HEK293 (cell line): ENCODE measurements around the gene COPG2.

Source experiments
- CTCF ChIA-PET: fragments of 350-600 bp; formaldehyde crosslinking; extraction: SDS; loops from one replicate; lab custom pipeline; 2021; ENCODE audit warnings: antibody characterized with exemption; lab: Yijun Ruan, JAX
- POLR2A ChIA-PET: fragments of 300-600 bp; formaldehyde crosslinking; extraction: SDS; loops from one replicate; lab custom pipeline; 2020; ENCODE audit warnings: antibody characterized with exemption, inconsistent platforms; lab: Yijun Ruan, JAX
- H3K27ac ChIP-seq: fragments of 200-500 bp; sonication (Bioruptor generic); 2 replicates; pipeline ENCODE4 v1.5.1; 2014; ENCODE audit warnings: low read depth, low read length, control low read depth, inconsistent platforms; ENCODE audit errors: extremely low read depth
- H3K36me3 ChIP-seq, 2 experiments: fragments of 200-500 bp in 1 of 2; sonication (Bioruptor generic) in 1 of 2; 1 replicate in 1 of 2; 2 replicates in 1 of 2; pipeline ENCODE4 v1.5.1; 2014 to 2017; ENCODE audit warnings: inconsistent platforms in 2 of 2, low read length in 2 of 2; ENCODE audit not compliant: control insufficient read depth in 2 of 2, insufficient read depth in 1 of 2
- H3K4me1 ChIP-seq: fragments of 200-500 bp; sonication (Bioruptor generic); 2 replicates; pipeline ENCODE4 v1.5.1; 2014; ENCODE audit warnings: mild to moderate bottlenecking, low read length, inconsistent platforms; ENCODE audit not compliant: control insufficient read depth, insufficient read depth
- H3K4me3 ChIP-seq: 2 replicates; pipeline ENCODE4 v1.5.1; 2011; ENCODE audit warnings: low read depth, mild to moderate bottlenecking, control low read depth, low read length, moderate library complexity
- H3K9me3 ChIP-seq: fragments of 200-500 bp; sonication (Bioruptor generic); 2 replicates; pipeline ENCODE4 v1.5.1; 2014; ENCODE audit warnings: low read depth, low read length, inconsistent platforms; ENCODE audit not compliant: control insufficient read depth, insufficient read depth
- KLF1 ChIP-seq: fragments of 450-650 bp; formaldehyde crosslinking; IDR thresholded peaks from 2 replicates; pipeline ENCODE4 v1.5.1; 2016; ENCODE audit warnings: missing biosample characterization, missing genetic modification characterization
- ZBTB17 ChIP-seq: fragments of 450-650 bp; formaldehyde crosslinking; IDR thresholded peaks from 2 replicates; pipeline ENCODE4 v1.5.1; 2016; ENCODE audit warnings: missing biosample characterization, missing genetic modification characterization
- ZBTB44 ChIP-seq: fragments of 450-650 bp; IDR thresholded peaks from 2 replicates; pipeline ENCODE4 v1.5.1; 2018; ENCODE audit warnings: missing biosample characterization, mild to moderate bottlenecking, missing genetic modification characterization
- ZIC2 ChIP-seq: fragments of 450-650 bp; formaldehyde crosslinking; IDR thresholded peaks from 2 replicates; pipeline ENCODE4 v1.5.1; 2016; ENCODE audit warnings: missing biosample characterization, missing genetic modification characterization
- ZNF148 ChIP-seq: fragments of 450-650 bp; formaldehyde crosslinking; IDR thresholded peaks from 2 replicates; pipeline ENCODE4 v1.5.0; 2017; ENCODE audit warnings: missing biosample characterization, missing genetic modification characterization, borderline replicate concordance
- ZNF174 ChIP-seq: fragments of 450-650 bp; formaldehyde crosslinking; IDR thresholded peaks from 2 replicates; pipeline ENCODE4 v1.5.0; 2017; ENCODE audit warnings: missing biosample characterization, mild to moderate bottlenecking, missing genetic modification characterization
- ZNF266 ChIP-seq: fragments of 450-650 bp; formaldehyde crosslinking; IDR thresholded peaks from 2 replicates; pipeline ENCODE4 v1.5.1; 2016; ENCODE audit warnings: missing biosample characterization, missing genetic modification characterization, low read depth
- ZNF292 ChIP-seq: fragments of 450-650 bp; formaldehyde crosslinking; IDR thresholded peaks from 2 replicates; pipeline ENCODE4 v1.5.1; 2016; ENCODE audit warnings: low read depth, missing biosample characterization, missing genetic modification characterization, borderline replicate concordance
- ZNF513 ChIP-seq: fragments of 450-650 bp; IDR thresholded peaks from 2 replicates; pipeline ENCODE4 v1.5.1; 2018; ENCODE audit warnings: missing biosample characterization, missing genetic modification characterization
- ZNF518A ChIP-seq: fragments of 450-650 bp; formaldehyde crosslinking; conservative IDR thresholded peaks from 2 replicates; pipeline ENCODE4 v1.5.1; 2016; ENCODE audit warnings: low read depth, missing biosample characterization, missing genetic modification characterization
- ZNF558 ChIP-seq: fragments of 450-650 bp; formaldehyde crosslinking; IDR thresholded peaks from 2 replicates; pipeline ENCODE4 v1.5.1; 2016; ENCODE audit warnings: missing biosample characterization, missing genetic modification characterization
- ZNF701 ChIP-seq: fragments of 450-650 bp; formaldehyde crosslinking; IDR thresholded peaks from 2 replicates; pipeline ENCODE4 v1.5.1; 2016; ENCODE audit warnings: missing biosample characterization, missing genetic modification characterization
- ZNF704 ChIP-seq: fragments of 450-650 bp; formaldehyde crosslinking; IDR thresholded peaks from 2 replicates; pipeline ENCODE4 v1.5.1; 2016; ENCODE audit warnings: missing biosample characterization, missing genetic modification characterization
- ZNF830 ChIP-seq: fragments of 450-650 bp; IDR thresholded peaks from 2 replicates; pipeline ENCODE4 v1.5.0; 2018; ENCODE audit warnings: missing biosample characterization, missing genetic modification characterization, low read depth, mild to moderate bottlenecking, moderate library complexity
- ZNF843 ChIP-seq: fragments of 450-650 bp; formaldehyde crosslinking; IDR thresholded peaks from 2 replicates; pipeline ENCODE4 v1.5.1; 2016; ENCODE audit warnings: missing biosample characterization, missing genetic modification characterization
- ZSCAN5A ChIP-seq: fragments of 450-650 bp; formaldehyde crosslinking; IDR thresholded peaks from 2 replicates; pipeline ENCODE4 v1.5.1; 2016; ENCODE audit warnings: missing biosample characterization, missing genetic modification characterization

Gene COPG2

GRCh38 chr7:130703851-130704250 is 35.3 kb upstream of the COPG2 start:
- Histone ChIP-seq H3K4me1 (no peaks in the 10 kb centered on the region), H3K36me3 (no peaks in the 10 kb centered on the region), H3K9me3 (no peaks in the 10 kb centered on the region), H3K4me3 (no peak overlapping the region), H3K27ac (no peak overlapping the region)
- CTCF ChIA-PET = interaction anchor here (0.5 kb wide), 1 partner anchor 161 kb away, joined by 3 read pairs; no protein-coding TSS in a partner anchor
- POLR2A ChIA-PET = no interaction called here
- no peak for TF ChIP-seq ZBTB44 (tag by site-specific recombination)
- no peak for TF ChIP-seq ZNF266 (tag by site-specific recombination)
- no peak for TF ChIP-seq ZBTB17 (tag by site-specific recombination)
- TF ChIP-seq ZNF843 (tag by site-specific recombination) = no peak
- TF ChIP-seq ZNF704 (tag by site-specific recombination) = no peak
- TF ChIP-seq ZNF513 = no peak
- TF ChIP-seq ZSCAN5A (tag by site-specific recombination) = no peak
- no peak for TF ChIP-seq ZNF701 (tag by site-specific recombination)
- no peak for TF ChIP-seq ZNF518A (tag by site-specific recombination)
- no peak for TF ChIP-seq KLF1
- no peak for TF ChIP-seq ZNF174 (tag by site-specific recombination)
- no peak for TF ChIP-seq ZNF292 (tag by site-specific recombination)
- TF ChIP-seq ZNF558 (tag by site-specific recombination) = no peak
- TF ChIP-seq ZIC2 (tag by site-specific recombination) = no peak
- no peak for TF ChIP-seq ZNF830
- no peak for TF ChIP-seq ZNF148 (tag by site-specific recombination)
